HG03457 (cell line): ENCODE measurements around the gene FSIP1.

Experiments
- ATAC-seq: cut with Tn5 transposase; IDR thresholded peaks from one replicate; pipeline ENCODE4 v1.9.1; 2021; ENCODE audit warnings: moderate number of reproducible peaks; ENCODE audit not compliant: unreplicated experiment

Gene FSIP1

GRCh38 chr15:39767921-39768320 lies 14.7 kb downstream of the FSIP1 start:
- no peak for ATAC-seq

DNA sequence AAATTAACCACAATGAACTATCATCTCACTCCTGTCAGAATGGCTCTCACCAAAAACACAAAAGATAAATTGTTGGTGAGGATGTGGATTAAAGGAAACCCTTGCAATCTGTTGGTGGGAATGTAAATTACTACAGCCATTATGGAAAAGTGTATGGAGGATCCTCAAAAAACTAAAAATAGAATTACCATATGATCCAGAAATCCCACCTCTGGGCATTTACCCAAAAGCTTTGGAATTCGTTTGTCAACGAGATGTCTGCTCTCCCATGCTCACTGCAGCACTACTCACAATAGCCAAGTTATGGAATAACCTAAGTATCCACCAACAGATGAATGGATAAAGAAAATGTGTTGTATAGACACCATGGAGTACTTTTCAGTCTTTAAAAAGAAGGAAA lies 21.6 kb downstream of the FSIP1 start:
- ATAC-seq: no peak

DNA sequence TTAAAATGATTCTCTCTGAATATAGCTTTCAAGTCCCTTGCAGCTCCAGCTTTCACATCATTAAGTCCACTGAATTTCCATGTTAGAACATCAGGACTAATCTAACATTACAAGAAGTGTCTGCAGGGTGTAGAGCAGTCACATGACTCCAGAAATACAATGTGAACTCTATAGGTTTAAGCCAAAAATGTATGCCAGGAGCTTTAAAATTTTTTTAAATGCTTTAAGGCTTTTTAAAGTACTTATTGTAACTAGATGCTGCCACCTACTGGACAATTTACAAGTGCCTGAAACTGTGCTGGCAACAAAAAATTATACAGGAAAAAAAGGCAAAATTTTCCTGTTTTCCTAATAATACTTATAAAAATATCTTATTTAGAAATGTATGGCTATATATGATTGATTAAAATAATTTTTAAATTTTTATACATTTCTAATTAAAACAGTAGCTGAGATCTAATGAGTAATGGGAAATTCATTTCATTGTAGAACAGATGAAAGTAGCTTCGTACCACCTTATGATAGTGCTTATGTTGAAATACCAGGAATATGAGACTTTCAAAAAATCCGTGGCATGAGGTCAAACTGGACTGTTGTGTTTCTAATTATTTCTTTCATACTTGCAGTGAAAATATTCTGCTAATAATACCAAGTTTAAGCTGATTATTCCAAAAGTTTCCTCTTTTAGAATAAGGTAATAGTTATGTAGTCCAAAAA lies 25.7 kb downstream of the FSIP1 start:
- no peak for ATAC-seq

DNA sequence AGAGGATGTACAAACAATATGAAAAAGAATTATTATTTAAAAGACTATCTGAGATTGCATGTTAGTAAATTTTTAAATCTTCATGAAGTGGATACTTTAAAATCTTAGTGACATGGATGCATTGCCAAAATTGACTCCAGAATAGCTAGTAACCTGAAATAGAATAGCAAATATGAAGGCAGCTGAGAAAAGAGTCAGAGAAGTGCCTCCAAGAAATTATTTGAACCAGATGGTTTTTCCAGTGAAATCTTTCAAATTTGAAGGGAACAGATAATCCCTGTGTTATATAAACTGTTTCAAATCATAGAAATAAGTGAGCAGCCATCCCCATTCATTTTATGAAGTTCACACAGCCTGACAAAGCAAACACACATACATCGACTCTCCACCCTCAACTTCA lies 29.6 kb downstream of the FSIP1 start:
- ATAC-seq: no peak

- ATAC-seq: no peak
These were observed 30.4 kb downstream of the FSIP1 start for GRCh38 chr15:39752246-39752645.

GRCh38 chr15:39748276-39748675 lies 34.4 kb downstream of the FSIP1 start:
- ATAC-seq: no peak

DNA sequence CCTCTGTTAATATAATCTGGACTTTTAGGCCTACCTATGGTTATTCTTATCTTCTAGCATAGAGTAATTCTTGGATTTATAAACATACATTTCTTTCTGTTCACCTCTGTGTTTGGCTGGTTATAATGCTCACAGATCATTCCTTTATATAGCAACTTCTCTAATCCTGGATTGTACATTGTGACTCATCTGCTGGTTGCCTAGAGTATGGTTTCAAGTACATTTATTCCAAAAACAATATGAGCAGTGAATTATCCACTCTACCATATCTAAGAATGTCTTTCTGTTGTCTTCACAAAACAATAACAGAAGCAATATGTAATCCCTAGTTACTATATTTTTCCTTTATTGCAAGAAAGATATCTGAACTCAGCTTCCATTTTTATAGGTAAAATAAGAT lies 35.3 kb downstream of the FSIP1 start:
- no peak for ATAC-seq

DNA sequence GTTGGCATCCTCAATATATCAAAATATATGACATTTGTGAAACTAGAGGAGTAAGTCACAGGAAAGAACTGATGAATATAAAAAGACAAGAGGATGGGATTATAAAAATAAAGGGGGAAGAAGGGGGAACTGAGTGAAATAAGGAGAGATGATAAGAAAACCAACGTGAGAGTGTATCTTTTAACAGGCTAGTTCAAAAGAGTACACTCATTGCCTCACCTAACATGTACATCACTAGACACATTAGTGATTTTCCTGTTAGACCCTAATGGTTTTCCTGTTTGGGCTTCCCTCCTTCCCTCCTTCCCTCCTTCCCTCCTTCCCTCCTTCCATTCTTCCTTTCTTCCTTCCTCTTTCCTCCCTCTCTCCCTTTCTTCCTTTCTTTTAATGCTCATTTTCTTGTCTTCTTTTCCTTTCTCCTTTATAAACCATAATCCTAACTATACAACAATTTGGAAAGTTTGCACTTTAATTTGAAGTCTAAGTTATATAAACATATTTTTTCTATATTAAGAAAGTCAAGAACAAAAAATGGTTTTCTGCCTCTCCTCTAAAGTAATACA lies 35.8 kb downstream of the FSIP1 start:
- ATAC-seq: no peak

DNA sequence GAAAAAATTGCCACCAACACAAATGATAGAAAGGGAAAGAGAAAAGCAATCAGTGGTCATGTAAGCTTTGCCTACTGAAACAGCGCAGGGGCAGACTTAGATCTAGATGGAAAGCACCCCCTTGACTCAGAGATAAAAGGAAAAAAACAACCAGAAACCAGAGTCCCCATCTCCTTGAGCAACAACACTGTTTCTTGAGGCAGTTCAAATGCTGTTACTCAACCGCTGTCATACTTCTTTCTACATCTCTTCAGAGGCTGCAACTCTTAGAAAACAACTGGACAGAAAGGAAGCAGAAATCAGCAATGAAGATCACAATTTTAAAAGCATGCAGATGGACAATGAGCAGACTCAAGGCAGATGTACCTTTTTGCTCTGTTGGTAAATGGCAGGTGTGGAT lies 36.5 kb downstream of the FSIP1 start:
- no peak for ATAC-seq

GRCh38 chr15:39745415-39745814 lies 37.2 kb downstream of the FSIP1 start:
- ATAC-seq: no peak

GRCh38 chr15:39744334-39745103 lies 38.1 kb downstream of the FSIP1 start:
- ATAC-seq: no peak

GRCh38 chr15:39743611-39744010 lies 39.0 kb downstream of the FSIP1 start:
- no peak for ATAC-seq

GRCh38 chr15:39741258-39741657 lies 41.4 kb downstream of the FSIP1 start:
- no peak for ATAC-seq

DNA sequence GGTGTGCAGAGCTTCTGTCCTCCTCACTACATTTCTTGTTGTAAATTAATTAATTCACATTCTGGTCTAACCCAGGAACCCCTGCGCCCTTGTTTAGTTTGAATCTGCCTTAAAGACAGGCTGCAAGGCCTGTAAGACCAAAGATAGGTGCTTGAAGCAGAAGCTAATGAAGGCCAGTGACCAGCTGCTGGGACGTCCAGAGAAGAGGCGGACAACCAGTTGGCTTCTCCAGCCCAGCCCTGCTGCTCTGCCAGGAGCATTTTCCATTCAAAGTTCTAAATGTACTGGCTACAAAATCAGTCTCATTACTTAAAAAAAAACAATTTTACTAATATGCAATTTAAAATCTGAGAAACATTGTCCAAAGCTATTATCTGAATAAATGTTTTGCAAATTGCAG lies 43.6 kb downstream of the FSIP1 start:
- ATAC-seq: no peak

DNA sequence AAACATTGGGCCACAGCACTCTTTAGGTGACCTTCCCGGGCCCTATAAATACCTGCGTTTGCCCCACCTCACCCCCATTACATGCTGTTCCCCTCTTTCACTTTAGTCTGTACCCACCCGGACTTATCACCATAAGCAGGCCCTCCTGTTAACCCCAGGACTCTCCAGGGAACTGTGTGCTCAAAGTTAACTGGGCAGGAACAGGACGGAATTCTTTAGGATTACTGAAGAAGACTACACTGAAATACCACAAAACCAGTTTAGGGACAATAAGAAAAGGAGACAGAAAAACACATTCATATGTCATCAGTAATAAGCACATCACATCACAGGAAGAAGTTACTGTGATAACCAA lies 45.5 kb downstream of the FSIP1 start:
- no peak for ATAC-seq

GRCh38 chr15:39736412-39737195 lies 46.0 kb downstream of the FSIP1 start:
- ATAC-seq: no peak

GRCh38 chr15:39735120-39735717 lies 47.4 kb downstream of the FSIP1 start:
- ATAC-seq: no peak

GRCh38 chr15:39731266-39731665 lies 51.4 kb downstream of the FSIP1 start:
- ATAC-seq: no peak

- ATAC-seq: no peak
These were observed 52.1 kb downstream of the FSIP1 start for GRCh38 chr15:39730552-39730951.

GRCh38 chr15:39729500-39729899 lies 53.1 kb downstream of the FSIP1 start:
- no peak for ATAC-seq

DNA sequence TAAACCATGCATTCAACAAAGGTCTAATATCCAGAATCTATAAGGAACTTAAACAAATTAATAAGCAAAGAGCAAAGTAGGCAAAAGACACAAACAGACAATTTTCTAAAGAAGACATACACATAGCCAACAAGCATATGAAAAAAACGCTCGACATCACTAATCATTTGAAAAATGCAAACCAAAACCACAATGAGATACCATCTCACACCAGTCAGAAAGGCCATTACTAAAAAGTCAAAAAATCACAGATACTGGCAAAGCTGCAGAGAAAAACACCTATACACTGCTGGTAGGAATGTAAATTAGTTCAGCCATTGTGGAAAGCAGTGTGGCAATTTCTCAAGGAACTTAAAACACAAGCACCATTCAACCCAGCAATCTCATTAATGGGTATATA lies 53.8 kb downstream of the FSIP1 start:
- no peak for ATAC-seq
